OCI-LY7 (cell line): ENCODE results near the gene UNC45B.

Experiments
- EZH2phosphoT487 ChIP-seq: fragments of 200-600 bp; sonication (generic); IDR thresholded peaks from 2 replicates; pipeline ENCODE4 v1.6.1; 2018; ENCODE audit warnings: low read depth, borderline replicate concordance, mild to moderate bottlenecking, mixed run types, antibody characterized with exemption, low read length, moderate library complexity, mixed read lengths
- TF ChIP-seq, protein P1 (sequence below): fragments of 200-600 bp; sonication (generic); conservative IDR thresholded peaks from 2 replicates; pipeline ENCODE4 v1.5.1; 2014; ENCODE audit warnings: mild to moderate bottlenecking, antibody characterized with exemption, low read length, moderate library complexity, mixed read lengths

DNA sequence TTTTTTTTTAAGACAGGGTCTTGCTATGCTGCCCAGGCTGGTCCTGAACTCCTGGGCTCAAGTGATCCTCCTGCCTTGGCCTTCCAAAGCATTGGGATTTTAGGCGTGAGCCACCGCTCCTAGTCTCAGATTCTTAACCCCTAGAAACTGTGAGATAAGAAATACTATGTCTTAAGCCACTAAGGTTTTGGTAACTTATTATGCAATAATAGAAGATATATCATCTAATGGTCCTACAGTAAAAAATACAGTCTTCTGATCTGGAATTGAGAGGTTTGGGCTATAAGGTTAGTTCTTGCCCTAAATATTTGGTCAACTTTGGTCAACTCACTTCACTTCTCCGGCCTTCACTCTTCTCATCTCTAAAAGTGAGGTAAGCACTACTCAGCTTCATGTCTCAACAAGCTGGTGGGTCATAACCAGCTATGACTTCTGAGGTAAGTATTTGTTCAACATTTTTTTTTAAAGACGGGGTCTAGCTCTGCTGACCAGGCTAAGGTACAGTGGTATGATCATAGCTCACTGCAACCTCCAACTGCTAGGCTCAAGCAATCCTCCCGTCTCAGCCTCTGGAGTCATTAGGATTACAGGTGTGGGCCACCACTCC is 42.7 kb upstream of the UNC45B start:
- TF ChIP-seq, protein P1, sequence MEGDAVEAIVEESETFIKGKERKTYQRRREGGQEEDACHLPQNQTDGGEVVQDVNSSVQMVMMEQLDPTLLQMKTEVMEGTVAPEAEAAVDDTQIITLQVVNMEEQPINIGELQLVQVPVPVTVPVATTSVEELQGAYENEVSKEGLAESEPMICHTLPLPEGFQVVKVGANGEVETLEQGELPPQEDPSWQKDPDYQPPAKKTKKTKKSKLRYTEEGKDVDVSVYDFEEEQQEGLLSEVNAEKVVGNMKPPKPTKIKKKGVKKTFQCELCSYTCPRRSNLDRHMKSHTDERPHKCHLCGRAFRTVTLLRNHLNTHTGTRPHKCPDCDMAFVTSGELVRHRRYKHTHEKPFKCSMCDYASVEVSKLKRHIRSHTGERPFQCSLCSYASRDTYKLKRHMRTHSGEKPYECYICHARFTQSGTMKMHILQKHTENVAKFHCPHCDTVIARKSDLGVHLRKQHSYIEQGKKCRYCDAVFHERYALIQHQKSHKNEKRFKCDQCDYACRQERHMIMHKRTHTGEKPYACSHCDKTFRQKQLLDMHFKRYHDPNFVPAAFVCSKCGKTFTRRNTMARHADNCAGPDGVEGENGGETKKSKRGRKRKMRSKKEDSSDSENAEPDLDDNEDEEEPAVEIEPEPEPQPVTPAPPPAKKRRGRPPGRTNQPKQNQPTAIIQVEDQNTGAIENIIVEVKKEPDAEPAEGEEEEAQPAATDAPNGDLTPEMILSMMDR: no peak
- TF ChIP-seq EZH2phosphoT487: no peak
